ENCODE data around the gene TMED5.

The TMED5 gene

GRCh38 chr1:93114391-93114790 is 65.8 kb downstream of the TMED5 start:
- Histone ChIP-seq H3K36me3 (ENCODE audit: insufficient read depth, low read length) (peaks cover 87% of the 10 kb centered on the region), H3K9me3 (ENCODE audit: low read length) (no peaks in the 10 kb centered on the region), H3F3A (ENCODE audit: insufficient read depth, low read length) (no peaks in the 10 kb centered on the region), H3K4me3 (ENCODE audit: low read depth, low read length, poor library complexity, severe bottlenecking) (no peak overlapping the region), H3K4me2 (ENCODE audit: low read length) (no peak overlapping the region), H3K9me2 (ENCODE audit: low read depth, low read length) (no peaks in the 10 kb centered on the region), H3K27me3 (ENCODE audit: insufficient read depth, low read length) (no peaks in the 10 kb centered on the region), H2AFZ (ENCODE audit: low read length) (no peak overlapping the region), H3K4me1 (ENCODE audit: insufficient read depth, low read length, severe bottlenecking) (peaks cover 25% of the 10 kb centered on the region), H4K20me1 (ENCODE audit: insufficient read depth, low read length) (peaks cover 5% of the 10 kb centered on the region), H3K27ac (ENCODE audit: low read depth, low read length, poor library complexity, severe bottlenecking) (no peak overlapping the region), H3K79me2 (ENCODE audit: insufficient read depth, low read length) (peaks cover 49% of the 10 kb centered on the region), H3K9ac (ENCODE audit: low read length) (no peak overlapping the region)
- TF ChIP-seq, protein P1, sequence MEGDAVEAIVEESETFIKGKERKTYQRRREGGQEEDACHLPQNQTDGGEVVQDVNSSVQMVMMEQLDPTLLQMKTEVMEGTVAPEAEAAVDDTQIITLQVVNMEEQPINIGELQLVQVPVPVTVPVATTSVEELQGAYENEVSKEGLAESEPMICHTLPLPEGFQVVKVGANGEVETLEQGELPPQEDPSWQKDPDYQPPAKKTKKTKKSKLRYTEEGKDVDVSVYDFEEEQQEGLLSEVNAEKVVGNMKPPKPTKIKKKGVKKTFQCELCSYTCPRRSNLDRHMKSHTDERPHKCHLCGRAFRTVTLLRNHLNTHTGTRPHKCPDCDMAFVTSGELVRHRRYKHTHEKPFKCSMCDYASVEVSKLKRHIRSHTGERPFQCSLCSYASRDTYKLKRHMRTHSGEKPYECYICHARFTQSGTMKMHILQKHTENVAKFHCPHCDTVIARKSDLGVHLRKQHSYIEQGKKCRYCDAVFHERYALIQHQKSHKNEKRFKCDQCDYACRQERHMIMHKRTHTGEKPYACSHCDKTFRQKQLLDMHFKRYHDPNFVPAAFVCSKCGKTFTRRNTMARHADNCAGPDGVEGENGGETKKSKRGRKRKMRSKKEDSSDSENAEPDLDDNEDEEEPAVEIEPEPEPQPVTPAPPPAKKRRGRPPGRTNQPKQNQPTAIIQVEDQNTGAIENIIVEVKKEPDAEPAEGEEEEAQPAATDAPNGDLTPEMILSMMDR (IDR thresholded peaks at IDR 0.05; ENCODE audit: low read length) = no peak
- TF ChIP-seq EZH2 (IDR thresholded peaks at IDR 0.05; ENCODE audit: borderline replicate concordance, low read length) = no peak

- Histone ChIP-seq H3K4me1 (ENCODE audit: insufficient read depth, low read length, severe bottlenecking) (peaks cover 25% of the 10 kb centered on the region), H3K9ac (ENCODE audit: low read length) (no peak overlapping the region), H3K4me2 (ENCODE audit: low read length) (no peak overlapping the region), H3K79me2 (ENCODE audit: insufficient read depth, low read length) (peaks cover 62% of the 10 kb centered on the region), H3F3A (ENCODE audit: insufficient read depth, low read length) (no peaks in the 10 kb centered on the region), H4K20me1 (ENCODE audit: insufficient read depth, low read length) (peaks cover 5% of the 10 kb centered on the region), H3K9me3 (ENCODE audit: low read length) (no peaks in the 10 kb centered on the region), H3K4me3 (ENCODE audit: low read depth, low read length, poor library complexity, severe bottlenecking) (no peak overlapping the region), H3K36me3 (ENCODE audit: insufficient read depth, low read length) (peaks cover 86% of the 10 kb centered on the region), H3K9me2 (ENCODE audit: low read depth, low read length) (no peaks in the 10 kb centered on the region), H3K27me3 (ENCODE audit: insufficient read depth, low read length) (no peaks in the 10 kb centered on the region), H3K27ac (ENCODE audit: low read depth, low read length, poor library complexity, severe bottlenecking) (no peak overlapping the region), H2AFZ (ENCODE audit: low read length) (no peak overlapping the region)
- TF ChIP-seq EZH2 (IDR thresholded peaks at IDR 0.05; ENCODE audit: borderline replicate concordance, low read length) = no peak
- TF ChIP-seq, protein P1 (IDR thresholded peaks at IDR 0.05; ENCODE audit: low read length) = no peak
Measured at GRCh38 chr1:93113127-93113526, 67.1 kb downstream of the TMED5 start.

GRCh38 chr1:93111561-93111960 is 68.7 kb downstream of the TMED5 start:
- H3K9me2 ChIP-seq (ENCODE audit: low read depth, low read length) = no peaks in the 10 kb centered on the region
- no peak overlapping the region for H3K9ac ChIP-seq (ENCODE audit: low read length)
- no peak overlapping the region for H3K4me2 ChIP-seq (ENCODE audit: low read length)
- TF ChIP-seq, protein P1 (IDR thresholded peaks at IDR 0.05; ENCODE audit: low read length) = no peak
- TF ChIP-seq EZH2 (IDR thresholded peaks at IDR 0.05; ENCODE audit: borderline replicate concordance, low read length) = no peak
- peaks cover 5% of the 10 kb centered on the region for H4K20me1 ChIP-seq (ENCODE audit: insufficient read depth, low read length)
- H3K4me3 ChIP-seq (ENCODE audit: low read depth, low read length, poor library complexity, severe bottlenecking) = no peak overlapping the region
- H3K27me3 ChIP-seq (ENCODE audit: insufficient read depth, low read length) = no peaks in the 10 kb centered on the region
- peaks cover 86% of the 10 kb centered on the region for H3K36me3 ChIP-seq (ENCODE audit: insufficient read depth, low read length)
- peak overlapping the region; percentile 37 for H3K27ac ChIP-seq (ENCODE audit: low read depth, low read length, poor library complexity, severe bottlenecking)
- H3F3A ChIP-seq (ENCODE audit: insufficient read depth, low read length) = no peaks in the 10 kb centered on the region
- peaks cover 25% of the 10 kb centered on the region for H3K4me1 ChIP-seq (ENCODE audit: insufficient read depth, low read length, severe bottlenecking)
- peaks cover 78% of the 10 kb centered on the region for H3K79me2 ChIP-seq (ENCODE audit: insufficient read depth, low read length)
- H2AFZ ChIP-seq (ENCODE audit: low read length) = no peak overlapping the region
- peaks cover 7% of the 10 kb centered on the region; the same call in 1 of the 2 replicates for H3K9me3 ChIP-seq (ENCODE audit: low read length)
